B cell (primary cell): ENCODE measurements around the gene CPNE1. TPM values are rescaled to one million over a fixed set of nuclear protein-coding genes. Genes with fewer than 3 reads are reported as not detected.

Experiments used
- ATAC-seq: fragments of 200-7000 bp; cut with Tn5 transposase; one replicate; pipeline ENCODE4 v1.10.0; 2021; ENCODE audit warnings: low read depth, mild to moderate bottlenecking, moderate number of reproducible peaks, moderate library complexity
- CTCF ChIA-PET: fragments of 350-600 bp; sonication (Branson Sonifier 250); formaldehyde crosslinking; loops from one replicate; lab custom pipeline; 2021; ENCODE audit warnings: antibody characterized with exemption, inconsistent platforms; lab: Charles Lee
- POLR2A ChIA-PET: fragments of 350-600 bp; sonication (Branson Sonifier 250); formaldehyde crosslinking; loops from one replicate; lab custom pipeline; 2021; ENCODE audit warnings: antibody characterized with exemption; lab: Charles Lee
- DNase-seq: peaks from one replicate; pipeline ENCODE4 v3.0.0; 2013
- H2AFZ ChIP-seq: 2 replicates; pipeline ENCODE4 v1.6.1; 2012; ENCODE audit warnings: mild to moderate bottlenecking, low read depth, low read length; ENCODE audit not compliant: insufficient read depth, poor library complexity, severe bottlenecking
- H3K27ac ChIP-seq, 2 donors: 1 replicate in 1 of 2; 2 replicates in 1 of 2; pipeline ENCODE4 v1.5.1; 2012 to 2013; ENCODE audit warnings: low read length in 2 of 2, mild to moderate bottlenecking in 2 of 2, moderate library complexity in 1 of 2
- H3K27me3 ChIP-seq, 4 experiments: fragments of 200-600 bp in 1 of 4; sonication (generic) in 1 of 4; replicated peaks in 1 of 4; 1 replicate in 2 of 4; 2 replicates in 2 of 4; pipeline versions ENCODE4 v1.6.1 to v1.7.0; 2013 to 2016; ENCODE audit warnings: low read length in 3 of 4, mild to moderate bottlenecking in 2 of 4, mixed read lengths in 1 of 4, moderate library complexity in 1 of 4; ENCODE audit not compliant: insufficient read depth in 4 of 4, control insufficient read depth in 3 of 4; ENCODE audit errors: control extremely low read depth in 1 of 4
- H3K36me3 ChIP-seq, 2 experiments: replicated peaks in 1 of 2; 1 replicate in 1 of 2; 2 replicates in 1 of 2; pipeline versions ENCODE4 v1.6.1 to v1.7.1; 2013; ENCODE audit warnings: low read length in 1 of 2; ENCODE audit not compliant: insufficient read depth in 2 of 2, control insufficient read depth in 1 of 2; ENCODE audit errors: control extremely low read depth in 1 of 2, extremely low read depth in 1 of 2
- H3K4me1 ChIP-seq, 2 donors: fragments of 200-600 bp in 1 of 2; sonication (generic) in 1 of 2; 1 replicate in 1 of 2; 2 replicates in 1 of 2; pipeline versions ENCODE4 v1.5.1 to v1.6.1; 2013 to 2017; ENCODE audit warnings: low read length in 2 of 2; ENCODE audit not compliant: control insufficient read depth in 2 of 2, insufficient read depth in 2 of 2
- H3K4me2 ChIP-seq: replicated peaks from 2 replicates; pipeline ENCODE3; 2012; ENCODE audit warnings: mild to moderate bottlenecking, low read depth, low read length; ENCODE audit not compliant: poor library complexity, severe bottlenecking
- H3K4me3 ChIP-seq, 5 experiments: fragments of 200-600 bp in 1 of 5; sonication (generic) in 1 of 5; 1 replicate in 3 of 5; 2 replicates in 2 of 5; pipeline versions ENCODE4 v1.5.1 to v1.7.0; 2011 to 2016; ENCODE audit warnings: low read length in 4 of 5, mild to moderate bottlenecking in 4 of 5, low read depth in 2 of 5, control low read depth in 1 of 5, moderate library complexity in 1 of 5; ENCODE audit not compliant: insufficient read depth in 1 of 5; ENCODE audit errors: control extremely low read depth in 1 of 5, extremely low read depth in 1 of 5
- H3K79me2 ChIP-seq: fragments of 200-600 bp; sonication (generic); one replicate; pipeline ENCODE4 v1.6.0; 2016; ENCODE audit warnings: low read length; ENCODE audit not compliant: control insufficient read depth, insufficient read depth
- H3K9ac ChIP-seq: fragments of 200-600 bp; sonication (generic); 2 replicates; pipeline ENCODE4 v1.6.1; 2017; ENCODE audit warnings: mild to moderate bottlenecking, low read length, moderate library complexity
- H3K9me3 ChIP-seq, 3 donors: one replicate each; pipeline versions ENCODE4 v1.6.1 to v1.7.1; 2013; ENCODE audit warnings: low read length in 2 of 3; ENCODE audit not compliant: control insufficient read depth in 2 of 3, insufficient read depth in 1 of 3; ENCODE audit errors: control extremely low read depth in 1 of 3
- H4K20me1 ChIP-seq: 2 replicates; pipeline ENCODE4 v1.6.0; 2012; ENCODE audit warnings: mild to moderate bottlenecking, low read length; ENCODE audit not compliant: insufficient read depth, control insufficient read depth, poor library complexity, severe bottlenecking
- H3K27ac Mint-ChIP-seq: one replicate; pipeline ENCODE4 v1.8.0; 2021; ENCODE audit warnings: mixed read lengths
- H3K27me3 Mint-ChIP-seq: one replicate; pipeline ENCODE4 v1.8.0; 2021; ENCODE audit warnings: mixed read lengths
- H3K4me1 Mint-ChIP-seq: one replicate; pipeline ENCODE4 v1.8.0; 2021; ENCODE audit warnings: mixed read lengths
- H3K4me3 Mint-ChIP-seq: one replicate; pipeline ENCODE4 v1.8.0; 2021; ENCODE audit warnings: mixed read lengths
- H3K9me3 Mint-ChIP-seq: one replicate; pipeline ENCODE4 v1.8.0; 2022; ENCODE audit warnings: mixed read lengths; ENCODE audit not compliant: insufficient read depth
- EZH2 ChIP-seq: IDR thresholded peaks from 2 replicates; pipeline ENCODE4 v1.6.1; 2012; ENCODE audit warnings: borderline replicate concordance, low read depth, mild to moderate bottlenecking, moderate library complexity, low read length; ENCODE audit not compliant: insufficient read depth, poor library complexity, severe bottlenecking
- WGBS: methylation state at CpG from one replicate; pipeline ENCODE4 v1.1.5; 2013; ENCODE audit warnings: missing lambda C conversion rate; ENCODE audit not compliant: insufficient coverage; 5-methylcytosine and 5-hydroxymethylcytosine counted together
- intact Hi-C: fragments of 100-400 bp; cut with micrococcal nuclease; formaldehyde crosslinking; loops from one replicate; pipeline ENCODE4 v1.10.0; 2022
- polyA plus RNA-seq: library from polyadenylated mRNA; depleted of rRNA; stranded (reverse); fragments of >200 nt; gene quantifications from 2 replicates; pipeline ENCODE4 v1.2.3, GENCODE V29; 2012
- total RNA-seq, 2 donors: library from RNA; stranded (reverse); fragments of 120-200 nt in 1 of 2; gene quantifications; 1 replicate in 1 of 2; 2 replicates in 1 of 2; pipeline versions ENCODE4 v1.2.3 to v1.2.4, GENCODE V29; 2013 to 2022
- TF ChIP-seq, protein P1 (sequence below): fragments of 200-600 bp; IDR thresholded peaks from one replicate; pipeline ENCODE4 v1.8.0; 2022; ENCODE audit warnings: antibody characterized with exemption, mild to moderate bottlenecking

CPNE1 gene
- total and polyA plus RNA-seq, 2 donors (not counting 1 experiment from before 2014, with no cell fraction given): 321 to 323 TPM

- Mint-ChIP-seq H3K4me3 (peak within 1 kb of the TSS; percentile 95), H3K27me3 (no peaks in the 10 kb centered on the region), H3K4me1 (peaks cover 48% of the 10 kb centered on the region), H3K27ac (peak within 1 kb of the TSS; percentile 90), H3K9me3 (no peaks in the 10 kb centered on the region)
- CTCF ChIA-PET: interaction anchor here (0.9 to 2.4 kb wide), 8 partner anchors 11 to 269 kb away, joined by 3 to 8 read pairs (median 4); partner anchors contain the start of gene RBM39
- TF ChIP-seq EZH2: no peak
- TF ChIP-seq, protein P1, sequence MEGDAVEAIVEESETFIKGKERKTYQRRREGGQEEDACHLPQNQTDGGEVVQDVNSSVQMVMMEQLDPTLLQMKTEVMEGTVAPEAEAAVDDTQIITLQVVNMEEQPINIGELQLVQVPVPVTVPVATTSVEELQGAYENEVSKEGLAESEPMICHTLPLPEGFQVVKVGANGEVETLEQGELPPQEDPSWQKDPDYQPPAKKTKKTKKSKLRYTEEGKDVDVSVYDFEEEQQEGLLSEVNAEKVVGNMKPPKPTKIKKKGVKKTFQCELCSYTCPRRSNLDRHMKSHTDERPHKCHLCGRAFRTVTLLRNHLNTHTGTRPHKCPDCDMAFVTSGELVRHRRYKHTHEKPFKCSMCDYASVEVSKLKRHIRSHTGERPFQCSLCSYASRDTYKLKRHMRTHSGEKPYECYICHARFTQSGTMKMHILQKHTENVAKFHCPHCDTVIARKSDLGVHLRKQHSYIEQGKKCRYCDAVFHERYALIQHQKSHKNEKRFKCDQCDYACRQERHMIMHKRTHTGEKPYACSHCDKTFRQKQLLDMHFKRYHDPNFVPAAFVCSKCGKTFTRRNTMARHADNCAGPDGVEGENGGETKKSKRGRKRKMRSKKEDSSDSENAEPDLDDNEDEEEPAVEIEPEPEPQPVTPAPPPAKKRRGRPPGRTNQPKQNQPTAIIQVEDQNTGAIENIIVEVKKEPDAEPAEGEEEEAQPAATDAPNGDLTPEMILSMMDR: no peak
- peaks cover 8% of the 10 kb centered on the region for H4K20me1 ChIP-seq
- POLR2A ChIA-PET: interaction anchor here (0.6 to 4.6 kb wide), 12 partner anchors 49 to 338 kb away, joined by 3 to 38 read pairs (median 4); partner anchors contain the start of genes CPNE1, ERGIC3, NFS1 and PHF20
- peaks cover 0 to 5% (median 2%) of the 10 kb centered on the region in 4 experiments for H3K27me3 ChIP-seq
- peak within 1 kb of the TSS; percentile 99 for H3K9ac ChIP-seq
- intact Hi-C loops: loop anchor here (1.0 to 5.0 kb wide), 11 partner anchors 15 to 469 kb away; partner anchors contain the start of genes CEP250, CPNE1, EDEM2 and ERGIC3
- H3K27ac ChIP-seq: peak within 1 kb of the TSS; percentile 96 to 98
- ATAC-seq (peak; percentile 87), DNase-seq (peak; percentile 100)
- H2AFZ ChIP-seq: peak within 1 kb of the TSS; percentile 74
- no peaks in the 10 kb centered on the region for H3K36me3 ChIP-seq
- WGBS: 1% methylated on average over 68 of the region's 68 CpGs
- peak within 1 kb of the TSS; percentile 100 for H3K4me2 ChIP-seq
- no peaks in the 10 kb centered on the region for H3K79me2 ChIP-seq
- peaks cover 0 to 5% (median 0%) of the 10 kb centered on the region in 3 donors for H3K9me3 ChIP-seq
- peak within 1 kb of the TSS in 4 of 5 experiments; percentile 70 to 89 (median 73) for H3K4me3 ChIP-seq
- H3K4me1 ChIP-seq: peaks cover 26 to 57% of the 10 kb centered on the region in 2 donors
Measured at GRCh38 chr20:35615667-35616464, 48.8 kb downstream of the CPNE1 start, which contains the start of gene SPAG4. Gene SPAG4, plus strand, starts transcription at chr20:35615829. Its CDS starts 175 bp downstream, at chr20:35616004.
